ENCODE measurements around the gene PSMG3.

GRCh38 chr7:1523208-1523607, 46.6 kb downstream of the PSMG3 start:
- TF ChIP-seq, protein P1, sequence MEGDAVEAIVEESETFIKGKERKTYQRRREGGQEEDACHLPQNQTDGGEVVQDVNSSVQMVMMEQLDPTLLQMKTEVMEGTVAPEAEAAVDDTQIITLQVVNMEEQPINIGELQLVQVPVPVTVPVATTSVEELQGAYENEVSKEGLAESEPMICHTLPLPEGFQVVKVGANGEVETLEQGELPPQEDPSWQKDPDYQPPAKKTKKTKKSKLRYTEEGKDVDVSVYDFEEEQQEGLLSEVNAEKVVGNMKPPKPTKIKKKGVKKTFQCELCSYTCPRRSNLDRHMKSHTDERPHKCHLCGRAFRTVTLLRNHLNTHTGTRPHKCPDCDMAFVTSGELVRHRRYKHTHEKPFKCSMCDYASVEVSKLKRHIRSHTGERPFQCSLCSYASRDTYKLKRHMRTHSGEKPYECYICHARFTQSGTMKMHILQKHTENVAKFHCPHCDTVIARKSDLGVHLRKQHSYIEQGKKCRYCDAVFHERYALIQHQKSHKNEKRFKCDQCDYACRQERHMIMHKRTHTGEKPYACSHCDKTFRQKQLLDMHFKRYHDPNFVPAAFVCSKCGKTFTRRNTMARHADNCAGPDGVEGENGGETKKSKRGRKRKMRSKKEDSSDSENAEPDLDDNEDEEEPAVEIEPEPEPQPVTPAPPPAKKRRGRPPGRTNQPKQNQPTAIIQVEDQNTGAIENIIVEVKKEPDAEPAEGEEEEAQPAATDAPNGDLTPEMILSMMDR (IDR thresholded peaks at IDR 0.05): no peak
- TF ChIP-seq POLR2A (IDR thresholded peaks at IDR 0.05): no peak
